Measurements from ENCODE around the gene KAT2B.

DNA sequence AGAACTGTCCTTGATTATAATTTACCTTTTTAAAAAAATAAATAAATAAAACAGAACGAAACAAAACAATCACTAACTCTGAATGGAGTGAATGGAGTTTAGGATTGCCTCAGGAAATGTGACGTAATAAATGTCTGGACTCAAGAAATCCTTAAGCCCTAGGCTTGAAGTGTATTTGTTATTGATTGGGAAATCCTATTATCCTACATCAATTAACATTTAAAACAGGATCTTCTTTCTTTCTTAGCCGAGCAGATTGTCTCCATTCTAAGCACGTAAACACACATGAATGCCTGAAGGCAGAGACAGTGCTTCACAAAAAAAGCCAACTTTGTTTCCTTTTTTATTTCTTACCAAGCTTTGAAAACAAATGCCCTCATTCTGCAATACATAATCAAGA lies 33.4 kb downstream of the KAT2B start:
- TF ChIP-seq, protein P1, sequence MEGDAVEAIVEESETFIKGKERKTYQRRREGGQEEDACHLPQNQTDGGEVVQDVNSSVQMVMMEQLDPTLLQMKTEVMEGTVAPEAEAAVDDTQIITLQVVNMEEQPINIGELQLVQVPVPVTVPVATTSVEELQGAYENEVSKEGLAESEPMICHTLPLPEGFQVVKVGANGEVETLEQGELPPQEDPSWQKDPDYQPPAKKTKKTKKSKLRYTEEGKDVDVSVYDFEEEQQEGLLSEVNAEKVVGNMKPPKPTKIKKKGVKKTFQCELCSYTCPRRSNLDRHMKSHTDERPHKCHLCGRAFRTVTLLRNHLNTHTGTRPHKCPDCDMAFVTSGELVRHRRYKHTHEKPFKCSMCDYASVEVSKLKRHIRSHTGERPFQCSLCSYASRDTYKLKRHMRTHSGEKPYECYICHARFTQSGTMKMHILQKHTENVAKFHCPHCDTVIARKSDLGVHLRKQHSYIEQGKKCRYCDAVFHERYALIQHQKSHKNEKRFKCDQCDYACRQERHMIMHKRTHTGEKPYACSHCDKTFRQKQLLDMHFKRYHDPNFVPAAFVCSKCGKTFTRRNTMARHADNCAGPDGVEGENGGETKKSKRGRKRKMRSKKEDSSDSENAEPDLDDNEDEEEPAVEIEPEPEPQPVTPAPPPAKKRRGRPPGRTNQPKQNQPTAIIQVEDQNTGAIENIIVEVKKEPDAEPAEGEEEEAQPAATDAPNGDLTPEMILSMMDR (conservative IDR thresholded peaks at IDR 0.05; ENCODE audit: low read depth, low read length): no peak
- TF ChIP-seq EZH2 (IDR thresholded peaks at IDR 0.05; ENCODE audit: borderline replicate concordance, low read depth, low read length, poor library complexity, severe bottlenecking): no peak
